Stimulated activated CD4-positive, alpha-beta T cell treated with anti-CD3 and anti-CD28 coated beads, TNF-alpha, amount 100 ng/mL, for 4 hours (primary cell): ENCODE measurements around the gene PICK1.
"Not testable (repeated sequence)": the region's sequence is repeated elsewhere in the genome, so short reads cannot be mapped to it uniquely, and the experiment has no call there.

Experiments
- DNase-seq, 3 experiments: peaks; one replicate each; pipeline ENCODE4 v3.0.0-alpha.2; 2020; ENCODE audit warnings: low read depth in 3 of 3

The PICK1 gene

GRCh38 chr22:38074181-38075104, 17.2 kb downstream of the PICK1 start:
- DNase-seq: no peak

GRCh38 chr22:38075105-38075825, 18.1 kb downstream of the PICK1 start:
- no peak for DNase-seq

- no peak for DNase-seq
Observed at GRCh38 chr22:38075961-38076360, 18.8 kb downstream of the PICK1 start.

- DNase-seq: no peak
Observed at GRCh38 chr22:38077096-38077495, 19.9 kb downstream of the PICK1 start.

DNA sequence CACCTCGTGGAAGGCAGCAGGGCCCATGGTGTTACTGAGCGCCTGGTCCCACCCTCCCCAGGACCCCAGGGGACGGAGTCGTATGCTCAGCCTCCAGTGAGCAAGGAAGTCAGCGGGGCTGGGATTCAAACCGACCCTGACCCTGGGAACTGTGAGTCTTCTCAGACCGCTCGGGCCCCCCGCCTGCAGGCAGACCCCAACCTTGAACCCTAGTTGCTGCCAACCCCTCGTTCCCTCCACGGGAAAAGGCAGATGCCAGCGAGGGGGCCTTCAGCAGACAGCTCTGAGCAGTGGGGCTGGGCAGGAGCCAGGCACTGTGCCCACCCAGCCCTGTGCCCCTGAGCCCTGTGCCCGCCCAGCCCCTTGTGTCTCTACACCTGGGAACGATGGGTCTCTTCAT, 20.4 kb downstream of the PICK1 start:
- no peak for DNase-seq

GRCh38 chr22:38078046-38078840, 21.0 kb downstream of the PICK1 start:
- DNase-seq: no peak

DNA sequence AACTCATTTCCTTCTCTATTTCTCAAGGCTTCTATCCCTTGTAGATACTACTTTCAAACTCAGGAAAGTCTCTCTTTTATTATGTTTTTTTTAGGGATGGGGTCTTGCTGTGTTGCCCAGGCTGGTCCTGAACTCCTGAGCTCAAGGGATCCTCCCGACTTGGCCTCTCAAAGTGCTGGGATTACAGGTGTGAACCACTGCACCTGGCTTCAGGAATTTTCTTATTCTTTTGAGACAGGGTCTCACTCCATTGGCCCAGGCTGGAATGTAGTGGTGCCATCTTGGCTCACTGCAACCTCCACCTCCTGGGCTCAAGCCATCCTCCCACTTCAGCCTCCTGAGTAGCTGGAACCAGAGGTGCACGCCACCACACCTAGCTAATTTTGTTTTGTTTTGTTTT, 22.0 kb downstream of the PICK1 start:
- not testable (repeated sequence) for DNase-seq

DNA sequence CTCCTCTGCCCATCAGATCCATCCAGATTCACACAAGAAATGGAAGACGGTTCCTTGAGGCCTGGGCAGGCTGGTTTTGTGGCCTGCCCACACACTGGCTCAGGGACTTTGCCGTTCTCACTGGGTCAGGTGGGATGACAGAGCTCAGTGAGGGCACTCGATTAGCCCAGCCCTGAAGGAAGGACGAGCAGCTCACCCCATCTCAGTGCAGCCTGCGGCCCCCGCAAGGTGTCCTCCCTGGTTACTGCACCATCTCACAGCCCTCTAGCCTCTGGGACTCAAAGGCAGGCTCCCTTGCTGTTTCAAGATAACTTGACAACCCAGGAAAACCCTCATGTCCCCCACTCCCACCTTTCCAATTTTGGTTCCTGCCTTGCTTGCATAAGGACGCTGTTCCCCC, 22.6 kb downstream of the PICK1 start:
- DNase-seq: no peak

GRCh38 chr22:38080474-38080849, 23.3 kb downstream of the PICK1 start:
- no peak for DNase-seq

DNA sequence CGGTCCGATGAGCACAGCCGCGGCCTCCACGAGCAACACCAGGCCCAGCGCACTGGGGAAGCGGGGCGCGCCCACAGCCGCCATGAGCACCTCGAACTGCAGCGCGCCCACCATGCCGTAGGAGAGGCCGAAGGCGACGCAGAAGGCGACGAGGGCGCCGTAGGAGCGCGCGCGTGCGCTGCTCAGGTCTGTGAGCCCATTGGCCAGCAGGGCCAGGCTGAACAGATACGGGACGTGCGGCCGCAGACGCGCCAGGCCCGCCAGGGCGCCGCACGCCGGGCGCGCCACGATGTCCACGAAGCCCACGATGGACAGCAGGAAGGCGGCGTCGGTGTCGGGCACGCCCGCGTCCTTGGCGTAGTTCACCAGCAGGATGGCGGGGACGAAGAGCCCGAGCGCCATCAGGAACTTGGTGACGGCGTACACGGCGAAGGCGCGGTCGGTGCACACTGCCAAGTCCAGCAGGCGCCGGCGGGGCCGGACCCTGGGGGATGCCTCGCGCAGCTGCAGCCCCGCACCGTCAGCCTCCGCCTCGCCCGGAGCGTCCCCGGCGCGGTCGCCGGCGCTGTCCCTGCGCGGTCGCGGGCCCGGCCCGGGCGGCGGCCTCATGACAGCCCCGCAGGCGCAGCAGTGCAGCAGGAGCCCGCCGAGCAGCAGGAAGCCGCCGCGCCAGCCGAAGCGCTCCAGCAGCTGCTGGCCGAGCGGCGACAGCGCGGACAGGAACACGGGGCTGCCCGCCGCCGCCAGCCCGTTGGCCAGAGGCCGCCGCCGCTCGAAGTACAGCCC, 23.8 kb downstream of the PICK1 start:
- DNase-seq: no peak

DNA sequence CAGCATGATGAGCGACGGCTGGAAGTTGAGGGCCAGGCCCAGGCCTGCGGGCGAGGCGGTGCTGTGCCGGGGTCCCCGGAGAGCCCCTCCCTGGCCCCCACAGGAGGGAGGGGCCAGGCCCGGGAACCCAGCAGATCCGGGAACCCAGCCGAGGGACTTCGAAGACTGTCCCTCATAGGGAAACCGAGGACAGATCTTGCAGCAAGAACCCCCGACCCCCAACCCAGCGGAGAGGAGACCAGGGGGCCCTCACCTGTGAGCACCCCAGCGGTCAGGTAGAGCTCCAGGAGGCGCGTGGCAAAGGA, 24.4 kb downstream of the PICK1 start:
- no peak for DNase-seq

DNA sequence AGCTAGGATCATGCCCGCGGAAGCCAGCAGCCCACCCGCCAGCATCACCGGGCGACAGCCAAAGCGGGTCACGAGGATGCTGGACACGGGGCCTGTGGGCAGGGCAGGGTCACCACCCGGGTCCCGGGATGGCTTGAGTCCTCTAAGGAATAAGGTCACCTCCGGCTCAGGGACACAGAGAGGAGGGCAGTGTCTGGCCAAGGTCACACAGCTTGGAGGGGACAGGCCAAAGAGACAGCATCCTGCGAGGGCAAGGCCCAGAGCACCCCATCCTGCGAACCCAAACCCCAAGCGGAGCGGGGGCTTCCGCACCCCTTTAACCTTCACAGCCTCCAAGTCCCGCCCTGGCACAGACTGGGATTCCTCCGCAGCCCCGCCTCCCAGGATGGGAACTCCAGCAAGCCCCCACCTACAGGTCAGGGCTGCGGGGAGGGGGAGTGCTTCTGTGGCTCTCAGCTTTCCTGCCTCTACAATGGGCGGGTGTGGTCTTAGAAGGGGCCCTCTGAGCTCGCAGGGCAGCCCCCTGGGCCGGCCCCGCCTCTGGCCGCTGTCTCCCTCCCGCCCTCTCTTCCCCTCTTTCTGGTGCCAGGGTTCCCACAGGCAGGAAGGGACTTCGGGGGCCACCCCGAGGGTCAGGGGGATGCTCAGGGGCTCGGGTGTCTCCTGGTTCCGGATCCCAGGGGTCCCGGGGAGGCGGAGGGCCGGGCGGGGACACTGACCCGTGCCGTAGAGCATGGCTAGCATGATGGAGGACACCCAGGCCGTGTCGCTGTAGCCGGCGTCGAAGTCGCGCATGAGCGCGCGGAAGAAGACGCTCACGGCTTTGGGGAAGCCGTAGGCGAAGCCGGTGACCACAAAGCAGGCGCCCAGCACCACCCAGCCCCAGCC, 25.0 kb downstream of the PICK1 start:
- no peak for DNase-seq

DNA sequence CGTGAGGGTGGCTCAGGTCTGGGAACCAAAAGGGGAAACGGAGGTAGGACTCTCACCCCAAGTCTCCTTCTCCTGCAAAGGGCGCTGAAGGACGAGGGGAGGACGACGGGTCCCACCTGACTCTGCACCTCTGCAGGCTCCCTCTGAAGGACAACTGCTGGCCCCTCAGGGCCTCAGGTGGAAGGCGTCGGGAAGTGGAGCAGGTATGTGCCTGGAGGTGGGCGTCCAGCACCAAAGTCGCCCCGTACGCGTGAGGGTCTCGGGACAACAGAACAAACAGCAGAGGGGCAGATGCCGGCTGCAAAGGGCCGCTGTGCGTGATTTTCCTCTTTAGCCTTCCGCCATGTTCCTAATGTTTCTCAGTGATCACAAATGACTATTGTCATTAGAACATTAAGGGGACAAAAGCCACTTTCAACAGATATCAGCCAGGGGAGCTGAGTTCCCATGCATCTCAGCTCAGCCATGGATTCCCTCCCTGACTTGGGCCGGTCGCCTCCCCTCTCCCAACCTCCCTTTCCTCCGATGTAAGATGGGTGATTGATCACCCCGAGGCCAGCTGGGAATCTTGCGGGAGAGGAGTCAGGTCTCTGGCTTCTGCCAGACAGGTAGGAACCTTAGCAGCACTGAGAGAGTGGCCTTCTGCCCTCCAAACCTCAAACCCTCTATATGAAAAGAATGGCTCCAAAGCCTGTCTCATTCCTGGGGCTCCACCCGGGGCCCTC, 25.9 kb downstream of the PICK1 start:
- DNase-seq: no peak

GRCh38 chr22:38083931-38084631, 26.9 kb downstream of the PICK1 start, which contains the start of gene SLC16A8:
Gene SLC16A8, minus strand, starts transcription at chr22:38084184. Its CDS starts 1,311 bp downstream, at chr22:38082873.
- DNase-seq: no peak

DNA sequence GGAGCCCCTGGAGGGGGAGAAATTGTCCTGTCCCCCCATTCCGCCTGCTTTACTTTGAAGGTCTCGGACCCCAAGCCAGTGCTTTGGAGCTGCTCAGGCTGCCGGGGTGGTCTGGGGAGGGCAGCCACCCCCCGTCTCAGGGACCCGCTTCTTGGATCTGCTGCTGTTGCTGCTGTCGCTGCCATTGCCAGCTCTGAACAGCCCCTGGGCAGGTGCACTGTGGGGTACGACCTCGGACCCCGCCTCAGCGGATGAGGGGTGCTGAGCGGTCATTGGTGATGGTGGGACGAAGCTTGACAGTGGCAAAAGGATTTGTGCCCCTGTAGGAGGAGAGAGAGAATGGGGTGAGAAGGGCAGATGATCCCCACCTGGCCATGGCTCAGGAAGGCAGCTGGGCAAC, 27.9 kb downstream of the PICK1 start:
- DNase-seq: no peak

DNA sequence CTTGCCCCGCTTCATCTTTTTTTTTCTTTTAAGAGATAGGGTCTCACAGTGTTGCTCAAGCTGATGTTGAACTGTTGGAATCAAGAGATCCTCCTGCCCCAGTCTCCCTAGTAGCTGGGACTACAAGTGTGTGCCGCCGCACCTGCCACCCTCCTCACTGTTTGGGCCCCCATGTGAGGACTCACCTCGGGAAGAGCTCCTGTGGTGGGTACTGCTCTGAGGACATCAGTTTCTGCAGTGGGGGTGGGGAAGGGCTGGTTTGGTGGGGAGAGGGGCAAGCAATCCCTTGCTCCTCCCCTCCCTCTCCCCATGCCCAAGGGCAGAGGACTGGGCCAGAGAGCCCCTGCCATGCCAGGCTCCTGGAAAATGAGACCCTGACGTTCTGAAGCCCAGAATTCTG, 28.3 kb downstream of the PICK1 start:
- no peak for DNase-seq

- DNase-seq: no peak
Observed at GRCh38 chr22:38086001-38086845, 29.0 kb downstream of the PICK1 start.

- no peak for DNase-seq
Observed at GRCh38 chr22:38086942-38087341, 29.7 kb downstream of the PICK1 start.
